ENCODE results near the gene KNSTRN.

DNA sequence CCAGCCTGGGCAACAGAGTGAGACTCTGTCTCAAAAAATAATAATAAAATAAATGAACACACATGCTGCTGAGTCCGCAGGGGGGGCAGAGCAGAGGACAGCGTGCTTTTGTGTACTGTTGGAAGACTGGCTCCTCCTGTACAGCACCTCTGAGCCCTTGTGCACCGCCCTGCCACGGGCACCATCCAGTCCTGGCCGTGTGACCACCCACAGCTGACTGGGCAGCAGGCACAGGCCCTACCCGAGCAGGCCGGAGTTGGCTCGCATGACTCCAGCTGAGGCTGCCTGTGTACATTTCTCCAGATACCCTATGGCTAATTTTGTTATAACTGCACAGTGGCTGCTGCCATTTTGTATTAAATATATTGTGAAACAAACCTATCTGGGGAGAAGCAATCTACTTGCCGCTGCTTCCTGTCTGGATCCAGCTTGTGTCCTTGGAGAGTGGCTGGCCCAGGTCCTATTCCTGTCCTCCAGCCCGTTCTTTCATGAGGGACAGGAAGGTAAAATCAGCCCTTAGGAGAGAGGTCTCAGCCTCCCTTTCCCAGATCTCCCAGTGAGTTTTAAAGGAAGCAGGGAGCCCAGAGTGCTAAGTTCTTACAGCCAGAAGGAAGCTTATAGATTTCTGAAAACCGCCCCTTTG lies 37.7 kb downstream of the KNSTRN start:
- TF ChIP-seq POLR2A (IDR thresholded peaks at IDR 0.05; ENCODE audit: low read length) (no peak), GATA1 (IDR thresholded peaks at IDR 0.05; ENCODE audit: low read depth, low read length) (no peak)
